IPS DF 4.7 (cell line): Measurements from ENCODE around the gene MRPS23.

Experiments
- DNase-seq: peaks from one replicate; pipeline ENCODE4 v3.0.0-alpha.2; 2013; ENCODE audit warnings: low spot score; ENCODE audit errors: extremely low read depth

Gene MRPS23

DNA sequence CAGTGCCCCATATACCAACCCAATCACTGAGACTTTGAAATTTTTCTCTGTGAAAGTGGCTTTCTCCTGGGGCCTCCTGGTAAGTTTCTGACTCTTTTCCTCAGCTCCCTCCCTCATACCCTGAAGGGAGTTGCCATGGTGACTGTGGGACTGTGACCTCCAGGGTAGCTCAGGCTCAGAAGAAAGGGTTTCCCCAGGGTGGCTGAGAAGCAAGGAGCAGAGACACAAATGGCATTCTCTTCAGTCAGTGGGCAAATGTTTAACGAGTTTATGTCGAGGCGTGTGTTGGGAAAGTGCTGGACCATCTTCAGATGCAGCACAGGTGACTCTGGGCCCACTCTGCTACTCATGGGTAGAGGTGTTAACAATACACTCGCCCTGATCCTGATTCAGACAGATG is 46.8 kb downstream of the MRPS23 start:
- DNase-seq = no peak

DNA sequence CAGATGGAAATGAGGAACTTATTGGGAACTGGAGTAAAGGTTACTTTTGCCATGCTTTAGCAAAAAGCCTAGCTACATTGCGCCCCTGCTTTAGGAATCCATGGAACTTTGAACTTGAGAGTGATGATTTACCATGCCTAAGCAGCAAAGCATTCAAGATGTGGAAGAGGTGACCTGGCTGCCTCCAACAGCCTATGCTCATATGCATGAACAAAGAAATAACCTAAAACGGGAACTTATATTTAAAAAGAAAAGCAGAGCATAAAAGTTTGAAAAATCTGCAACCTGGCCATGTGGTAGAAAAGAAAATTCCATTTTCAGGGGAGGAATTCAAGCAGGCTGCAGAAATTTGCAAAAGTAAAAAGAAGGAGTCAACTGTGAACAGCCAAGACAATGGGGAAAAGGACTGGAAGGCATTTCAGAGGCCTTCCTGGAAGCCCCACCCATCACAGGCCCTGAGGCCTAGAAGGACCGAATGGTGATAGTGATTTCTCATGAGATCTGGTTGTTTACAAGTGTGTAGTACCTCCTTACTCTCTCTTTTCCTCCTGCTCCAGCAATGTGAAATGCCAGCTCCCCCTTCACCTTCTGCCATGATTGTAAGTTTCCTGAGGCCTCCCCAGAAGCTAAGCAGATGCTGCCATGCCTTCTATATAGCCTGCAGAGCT is 48.7 kb downstream of the MRPS23 start:
- no peak for DNase-seq

DNA sequence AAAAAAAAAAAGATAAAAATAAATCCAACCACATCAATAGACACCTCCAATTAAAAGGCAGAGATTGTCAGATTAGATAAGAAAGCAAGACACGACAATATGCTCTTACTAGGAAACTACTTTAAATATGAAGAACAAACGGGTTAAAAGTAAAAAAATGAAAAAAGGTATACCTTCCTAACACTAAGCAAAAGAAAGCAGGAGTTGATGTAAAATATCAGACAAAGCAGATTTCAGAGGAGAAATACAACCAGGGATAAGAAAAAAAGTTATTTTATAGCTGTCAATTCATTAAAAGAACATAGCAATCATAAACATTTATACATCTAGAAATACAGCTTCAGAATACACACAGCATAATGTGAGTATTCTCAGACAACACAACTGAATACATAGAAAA is 55.0 kb downstream of the MRPS23 start:
- DNase-seq = no peak

GRCh38 chr17:57788725-57789124 is 61.1 kb downstream of the MRPS23 start:
- DNase-seq = no peak

- DNase-seq = no peak
These were observed 64.8 kb downstream of the MRPS23 start for GRCh38 chr17:57785022-57785421.
